SK-N-SH treated with all-trans-retinoic acid at 6 μM for 48 hours (cell line): ENCODE data around the gene ITIH5.
"Not testable (repeated sequence)": the region's sequence is repeated elsewhere in the genome, so short reads cannot be mapped to it uniquely, and the experiment has no call there.

ENCODE experiments used
- ATAC-seq: fragments of 200-7000 bp; cut with Tn5 transposase; 3 replicates; pipeline ENCODE4 v1.9.1; 2020; ENCODE audit warnings: mild to moderate bottlenecking, moderate library complexity
- ARNTL ChIP-seq: fragments of 450-650 bp; formaldehyde crosslinking; IDR thresholded peaks from 2 replicates; pipeline ENCODE4 v1.5.0; 2020; ENCODE audit warnings: low read depth, mild to moderate bottlenecking, moderate library complexity, borderline replicate concordance
- CREB5 ChIP-seq: fragments of 250-450 bp; sonication (Bioruptor Pico); IDR thresholded peaks from 2 replicates; pipeline ENCODE4 v1.5.1; 2020; ENCODE audit warnings: low read depth, mild to moderate bottlenecking, moderate library complexity
- CSDC2 ChIP-seq: fragments of 250-450 bp; sonication (Bioruptor Pico); IDR thresholded peaks from 2 replicates; pipeline ENCODE4 v1.5.0; 2020; ENCODE audit warnings: mild to moderate bottlenecking, moderate library complexity
- ESRRG ChIP-seq: fragments of 250-450 bp; sonication (Bioruptor Pico); IDR thresholded peaks from 2 replicates; pipeline ENCODE4 v1.6.1; 2021; ENCODE audit warnings: mild to moderate bottlenecking
- GLIS3 ChIP-seq: fragments of 250-450 bp; sonication (Bioruptor Pico); IDR thresholded peaks from 2 replicates; pipeline ENCODE4 v1.5.0; 2020; ENCODE audit warnings: mild to moderate bottlenecking, moderate library complexity
- ISL1 ChIP-seq: fragments of 250-450 bp; sonication (Bioruptor Pico); IDR thresholded peaks from 2 replicates; pipeline ENCODE4 v2.1.2; 2022; ENCODE audit warnings: mild to moderate bottlenecking, moderate library complexity
- OSR1 ChIP-seq: fragments of 250-450 bp; sonication (Bioruptor Pico); IDR thresholded peaks from 2 replicates; pipeline ENCODE4 v1.8.0; 2022; ENCODE audit warnings: moderate library complexity, mild to moderate bottlenecking, inconsistent platforms
- PATZ1 ChIP-seq: fragments of 250-450 bp; sonication (Bioruptor Pico); IDR thresholded peaks from 2 replicates; pipeline ENCODE4 v1.8.0; 2020; ENCODE audit warnings: mild to moderate bottlenecking, moderate library complexity, borderline replicate concordance
- POU6F1 ChIP-seq: fragments of 250-450 bp; sonication (Bioruptor Pico); IDR thresholded peaks from 2 replicates; pipeline ENCODE4 v1.8.0; 2021; ENCODE audit warnings: low read depth, mild to moderate bottlenecking, moderate library complexity, borderline replicate concordance
- PPARA ChIP-seq: fragments of 250-450 bp; sonication (Bioruptor Pico); IDR thresholded peaks from 2 replicates; pipeline ENCODE4 v1.5.0; 2020; ENCODE audit warnings: mild to moderate bottlenecking, borderline replicate concordance
- RARB ChIP-seq: fragments of 250-450 bp; sonication (Bioruptor Pico); IDR thresholded peaks from 2 replicates; pipeline ENCODE4 v1.8.0; 2021; ENCODE audit warnings: mild to moderate bottlenecking, moderate library complexity
- SNAI2 ChIP-seq: fragments of 250-450 bp; sonication (Bioruptor Pico); IDR thresholded peaks from 2 replicates; pipeline ENCODE4 v1.5.0; 2020; ENCODE audit warnings: mild to moderate bottlenecking, moderate library complexity
- TCF4 ChIP-seq: fragments of 250-450 bp; sonication (Bioruptor Pico); IDR thresholded peaks from 2 replicates; pipeline ENCODE4 v1.8.0; 2021; ENCODE audit warnings: mild to moderate bottlenecking, moderate library complexity, borderline replicate concordance
- TOX ChIP-seq: fragments of 250-450 bp; sonication (Bioruptor Pico); IDR thresholded peaks from 2 replicates; pipeline ENCODE4 v1.8.0; 2021; ENCODE audit warnings: mild to moderate bottlenecking, moderate library complexity, borderline replicate concordance
- TSHZ2 ChIP-seq: fragments of 250-450 bp; sonication (Bioruptor Pico); IDR thresholded peaks from 2 replicates; pipeline ENCODE4 v1.5.0; 2020; ENCODE audit warnings: mild to moderate bottlenecking, moderate library complexity
- ZC3H10 ChIP-seq: fragments of 250-450 bp; sonication (Bioruptor Pico); IDR thresholded peaks from 2 replicates; pipeline ENCODE4 v1.5.1; 2021; ENCODE audit warnings: mild to moderate bottlenecking, moderate library complexity
- ZFP30 ChIP-seq: fragments of 450-650 bp; formaldehyde crosslinking; IDR thresholded peaks from 2 replicates; pipeline ENCODE4 v1.5.0; 2022; ENCODE audit warnings: mild to moderate bottlenecking, moderate library complexity
- ZNF565 ChIP-seq: fragments of 450-650 bp; formaldehyde crosslinking; conservative IDR thresholded peaks from 2 replicates; pipeline ENCODE4 v1.5.0; 2020; ENCODE audit warnings: low read depth, mild to moderate bottlenecking, moderate library complexity
- ZNF70 ChIP-seq: fragments of 450-650 bp; formaldehyde crosslinking; IDR thresholded peaks from 2 replicates; pipeline ENCODE4 v1.5.0; 2020; ENCODE audit warnings: mild to moderate bottlenecking, moderate library complexity
- ZNF8 ChIP-seq: fragments of 450-650 bp; formaldehyde crosslinking; IDR thresholded peaks from 2 replicates; pipeline ENCODE4 v1.5.0; 2020; ENCODE audit warnings: mild to moderate bottlenecking, moderate library complexity

Gene ITIH5

GRCh38 chr10:7689591-7689990 lies 22.8 kb upstream of the ITIH5 start (continued):
- TF ChIP-seq POU6F1 (CRISPR knock-in tag) = no peak

GRCh38 chr10:7687228-7687907 lies 20.6 kb upstream of the ITIH5 start:
- ATAC-seq = peak; percentile 98
- TF ChIP-seq ZFP30 (CRISPR knock-in tag) = no peak
- TF ChIP-seq PPARA (CRISPR knock-in tag) = no peak
- TF ChIP-seq TOX (CRISPR knock-in tag) = no peak
- no peak for TF ChIP-seq ISL1 (CRISPR knock-in tag)
- no peak for TF ChIP-seq RARB (CRISPR knock-in tag)
- TF ChIP-seq CREB5 = no peak
- TF ChIP-seq POU6F1 (CRISPR knock-in tag) = no peak
- TF ChIP-seq ESRRG (CRISPR knock-in tag) = no peak
- no peak for TF ChIP-seq ARNTL (CRISPR knock-in tag)
- no peak for TF ChIP-seq TSHZ2 (CRISPR knock-in tag)
- no peak for TF ChIP-seq ZC3H10
- no peak for TF ChIP-seq ZNF70
- no peak; the same call in 1 of the 2 replicates for TF ChIP-seq ZNF8
- TF ChIP-seq OSR1 (CRISPR knock-in tag) = no peak
- TF ChIP-seq CSDC2 = no peak
- no peak for TF ChIP-seq PATZ1 (CRISPR knock-in tag)
- TF ChIP-seq ZNF565 (CRISPR knock-in tag) = no peak
- TF ChIP-seq, all 23 proteins: peak for 0

GRCh38 chr10:7686351-7687171 lies 19.8 kb upstream of the ITIH5 start:
- no peak for TF ChIP-seq POU6F1 (CRISPR knock-in tag)
- no peak for TF ChIP-seq GLIS3 (CRISPR knock-in tag)
- no peak for TF ChIP-seq ZFP30 (CRISPR knock-in tag)
- no peak for TF ChIP-seq RARB (CRISPR knock-in tag)
- TF ChIP-seq OSR1 (CRISPR knock-in tag) = no peak
- TF ChIP-seq ARNTL (CRISPR knock-in tag) = no peak
- no peak for TF ChIP-seq TCF4 (CRISPR knock-in tag)
- no peak for TF ChIP-seq ZC3H10
- no peak for TF ChIP-seq PATZ1 (CRISPR knock-in tag)
- TF ChIP-seq SNAI2 = no peak
- TF ChIP-seq TOX (CRISPR knock-in tag) = no peak
- TF ChIP-seq ESRRG (CRISPR knock-in tag) = no peak
- TF ChIP-seq, all 23 proteins: peak for 0
- peak; percentile 28; the same call in 1 of the 3 replicates for ATAC-seq

- ATAC-seq = not testable (repeated sequence)
Observed at GRCh38 chr10:7680078-7680477, 13.3 kb upstream of the ITIH5 start.
